Keratinocyte (primary cell): ENCODE data around the gene UBASH3B. TPM values are rescaled to one million over a fixed set of nuclear protein-coding genes. Genes with fewer than 3 reads are reported as not detected.

Experiments
- DNase-seq: peaks from one replicate; pipeline ENCODE4 v3.0.0-alpha.2; 2011; ENCODE audit warnings: low read depth, missing footprints, low spot score
- FAIRE-seq: peaks from 2 replicates; lab custom pipeline; 2011; peaks lifted over from hg19 to GRCh38; lab: Jason Lieb, UNC
- H2AFZ ChIP-seq: 2 replicates; pipeline ENCODE4 v1.6.0; 2012; ENCODE audit warnings: low read length, control low read depth, inconsistent platforms; ENCODE audit not compliant: control insufficient read depth
- H3K27ac ChIP-seq: 2 replicates; pipeline ENCODE4 v1.5.1; 2011; ENCODE audit warnings: low read length; ENCODE audit not compliant: control insufficient read depth, insufficient read depth
- H3K27me3 ChIP-seq: 3 replicates; pipeline ENCODE4 v1.6.0; 2011; ENCODE audit warnings: low read length; ENCODE audit not compliant: control insufficient read depth, insufficient read depth; ENCODE audit errors: extremely low read depth
- H3K36me3 ChIP-seq, 2 experiments: 2 replicates in 1 of 2; 3 replicates in 1 of 2; pipeline ENCODE4 v1.5.1; 2011; ENCODE audit warnings: low read length in 2 of 2, mild to moderate bottlenecking in 1 of 2; ENCODE audit not compliant: control insufficient read depth in 2 of 2, insufficient read depth in 2 of 2; ENCODE audit errors: extremely low read depth in 1 of 2
- H3K4me1 ChIP-seq: 3 replicates; pipeline ENCODE4 v1.5.1; 2011; ENCODE audit warnings: low read length; ENCODE audit not compliant: control insufficient read depth, insufficient read depth; ENCODE audit errors: extremely low read depth
- H3K4me2 ChIP-seq: 3 replicates; pipeline ENCODE4 v1.6.0; 2011; ENCODE audit warnings: low read depth, low read length; ENCODE audit not compliant: control insufficient read depth, insufficient read depth; ENCODE audit errors: extremely low read depth
- H3K4me3 ChIP-seq, 3 experiments: fragments of 200-600 bp in 1 of 3; sonication (generic) in 1 of 3; 2 replicates in 2 of 3; 3 replicates in 1 of 3; pipeline ENCODE4 v1.5.1; 2011 to 2016; ENCODE audit warnings: low read length in 3 of 3, mild to moderate bottlenecking in 3 of 3, control low read depth in 2 of 3, inconsistent platforms in 1 of 3, low read depth in 1 of 3, mixed read lengths in 1 of 3, mixed run types in 1 of 3, moderate library complexity in 1 of 3; ENCODE audit not compliant: control insufficient read depth in 2 of 3, insufficient read depth in 2 of 3; ENCODE audit errors: extremely low read depth in 1 of 3
- H3K79me2 ChIP-seq: 2 replicates; pipeline ENCODE4 v1.6.0; 2012; ENCODE audit warnings: low read length; ENCODE audit not compliant: control insufficient read depth, insufficient read depth
- H3K9ac ChIP-seq: 3 replicates; pipeline ENCODE4 v1.6.0; 2011; ENCODE audit warnings: low read length; ENCODE audit not compliant: control insufficient read depth, insufficient read depth; ENCODE audit errors: extremely low read depth
- H3K9me1 ChIP-seq: 3 replicates; pipeline ENCODE4 v1.6.0; 2011; ENCODE audit warnings: low read length; ENCODE audit not compliant: control insufficient read depth, insufficient read depth; ENCODE audit errors: extremely low read depth
- H3K9me3 ChIP-seq: 2 replicates; pipeline ENCODE4 v1.5.1; 2012; ENCODE audit warnings: low read depth, low read length; ENCODE audit not compliant: control insufficient read depth
- H4K20me1 ChIP-seq: 3 replicates; pipeline ENCODE4 v1.6.0; 2011; ENCODE audit warnings: low read length; ENCODE audit not compliant: control insufficient read depth, insufficient read depth; ENCODE audit errors: extremely low read depth
- EZH2 ChIP-seq: IDR thresholded peaks from one replicate; pipeline ENCODE4 v1.6.1; 2012; ENCODE audit warnings: inconsistent platforms, mild to moderate bottlenecking, low read length, moderate library complexity
- dilution Hi-C: fragments of 300-500 bp; cut with MboI; formaldehyde crosslinking; loops from one replicate; pipeline ENCODE4 v1.7.0; 2020; ENCODE audit warnings: low sequenced_read_pairs; ENCODE audit not compliant: extremely low pct_ligation_motif_present
- polyA plus RNA-seq, 5 experiments: library from polyadenylated mRNA; depleted of rRNA in 3 of 5; stranded (reverse) in 3 of 5; stranded (forward) in 1 of 5; unstranded in 1 of 5; fragments of >200 nt; gene quantifications; 1 replicate in 1 of 5; 2 replicates in 3 of 5; 3 replicates in 1 of 5; pipeline versions ENCODE4 v1.2.1 to v1.2.3, GENCODE V29; 2011 to 2012; ENCODE audit warnings: missing spikeins in 2 of 5, low read depth in 1 of 5, low replicate concordance in 1 of 5
- TF ChIP-seq, protein P1 (sequence below), 3 experiments: IDR thresholded peaks in 1 of 3; conservative IDR thresholded peaks in 1 of 3; optimal IDR thresholded peaks in 1 of 3; 2 replicates in 2 of 3; 3 replicates in 1 of 3; pipeline versions ENCODE3 to v1.5.1; 2011; ENCODE audit warnings: low read length in 3 of 3, mild to moderate bottlenecking in 3 of 3, moderate library complexity in 2 of 3, control low read depth in 1 of 3, inconsistent platforms in 1 of 3; ENCODE audit not compliant: insufficient read depth in 2 of 3; ENCODE audit errors: extremely low read depth in 1 of 3

The UBASH3B gene
- polyA plus RNA-seq, 1 donor (not counting 4 experiments of a cell fraction or from before 2014, with no cell fraction given), result 25.0 TPM

DNA sequence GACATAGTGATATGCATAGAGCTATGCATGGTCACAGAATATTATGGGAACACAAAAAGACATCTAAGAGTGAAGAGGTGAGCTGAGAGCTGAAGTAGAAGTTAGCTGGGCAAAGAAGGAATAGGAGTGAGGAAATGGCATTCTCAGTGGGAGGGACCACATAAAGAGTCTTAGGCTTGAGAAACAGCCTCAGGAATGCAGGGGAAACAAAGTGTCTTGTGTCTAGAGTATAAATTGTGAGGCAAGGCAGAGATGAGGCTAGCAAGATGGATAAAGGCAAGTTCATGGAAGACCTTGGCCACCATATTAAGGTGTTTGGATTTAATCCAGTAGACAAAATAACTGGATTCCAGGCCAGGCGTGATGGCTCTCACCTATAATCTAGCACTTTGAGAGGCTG is 142.1 kb downstream of the UBASH3B start:
- no peak overlapping the region for H3K4me3 ChIP-seq
- dilution Hi-C loops, result no loop called here
- H4K20me1 ChIP-seq, result no peaks in the 10 kb centered on the region
- FAIRE-seq (no peak), DNase-seq (no peak)
- H3K27ac ChIP-seq, result no peak overlapping the region
- no peak overlapping the region for H3K9ac ChIP-seq
- TF ChIP-seq, protein P1, sequence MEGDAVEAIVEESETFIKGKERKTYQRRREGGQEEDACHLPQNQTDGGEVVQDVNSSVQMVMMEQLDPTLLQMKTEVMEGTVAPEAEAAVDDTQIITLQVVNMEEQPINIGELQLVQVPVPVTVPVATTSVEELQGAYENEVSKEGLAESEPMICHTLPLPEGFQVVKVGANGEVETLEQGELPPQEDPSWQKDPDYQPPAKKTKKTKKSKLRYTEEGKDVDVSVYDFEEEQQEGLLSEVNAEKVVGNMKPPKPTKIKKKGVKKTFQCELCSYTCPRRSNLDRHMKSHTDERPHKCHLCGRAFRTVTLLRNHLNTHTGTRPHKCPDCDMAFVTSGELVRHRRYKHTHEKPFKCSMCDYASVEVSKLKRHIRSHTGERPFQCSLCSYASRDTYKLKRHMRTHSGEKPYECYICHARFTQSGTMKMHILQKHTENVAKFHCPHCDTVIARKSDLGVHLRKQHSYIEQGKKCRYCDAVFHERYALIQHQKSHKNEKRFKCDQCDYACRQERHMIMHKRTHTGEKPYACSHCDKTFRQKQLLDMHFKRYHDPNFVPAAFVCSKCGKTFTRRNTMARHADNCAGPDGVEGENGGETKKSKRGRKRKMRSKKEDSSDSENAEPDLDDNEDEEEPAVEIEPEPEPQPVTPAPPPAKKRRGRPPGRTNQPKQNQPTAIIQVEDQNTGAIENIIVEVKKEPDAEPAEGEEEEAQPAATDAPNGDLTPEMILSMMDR (optimal IDR thresholded peaks at IDR 0.05 in 1 of 3, IDR thresholded peaks at IDR 0.05 in 1 of 3, conservative IDR thresholded peaks at IDR 0.05 in 1 of 3; ENCODE audit: extremely low read depth in 1 of 3, insufficient read depth in 2 of 3, low read length in 3 of 3), result no peak
- no peak for TF ChIP-seq EZH2
- H3K79me2 ChIP-seq, result no peaks in the 10 kb centered on the region
- H3K4me1 ChIP-seq, result peaks cover 9% of the 10 kb centered on the region
- H3K36me3 ChIP-seq, result peaks cover 23 to 33% of the 10 kb centered on the region in 2 experiments
- no peaks in the 10 kb centered on the region for H3K9me1 ChIP-seq
- no peak overlapping the region for H3K4me2 ChIP-seq
- no peak overlapping the region for H2AFZ ChIP-seq
- H3K9me3 ChIP-seq, result no peaks in the 10 kb centered on the region
- no peaks in the 10 kb centered on the region for H3K27me3 ChIP-seq

DNA sequence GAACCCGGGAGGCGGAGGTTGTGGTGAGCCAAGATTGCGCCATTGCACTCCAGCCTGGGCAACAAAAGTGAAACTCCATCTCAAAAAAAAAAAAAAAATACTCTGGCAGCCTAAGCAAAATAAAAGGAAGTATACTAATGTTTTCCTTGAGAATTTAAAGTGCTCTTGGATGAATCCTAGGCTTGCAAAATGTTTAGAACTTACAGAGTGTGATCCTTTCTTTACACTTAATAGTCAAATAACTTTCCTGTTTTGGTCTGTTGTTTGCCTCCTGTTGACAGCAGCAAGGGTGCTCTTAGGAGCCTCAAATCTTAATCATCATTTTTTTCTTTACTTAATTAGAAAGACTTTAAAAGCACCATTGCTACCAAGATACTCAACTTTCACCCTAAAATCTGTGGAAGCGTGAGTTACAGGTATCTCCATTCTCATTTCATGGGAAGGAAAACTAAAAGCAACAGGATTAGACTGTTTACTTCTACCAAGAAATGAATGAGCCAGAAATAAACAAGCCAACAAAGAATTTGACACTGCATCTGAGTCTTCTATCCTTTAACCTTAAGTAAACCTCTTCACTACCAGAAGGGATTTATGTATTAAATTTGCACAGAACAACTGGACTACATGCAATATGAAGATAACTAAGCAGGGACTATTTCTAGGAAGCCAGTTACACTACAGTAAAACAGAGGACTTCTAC is 144.0 kb downstream of the UBASH3B start:
- Histone ChIP-seq H3K27ac (no peak overlapping the region), H3K4me3 (no peak overlapping the region), H3K9me3 (no peaks in the 10 kb centered on the region), H3K79me2 (no peaks in the 10 kb centered on the region), H3K9me1 (no peaks in the 10 kb centered on the region), H3K36me3 (peaks cover 23 to 29% of the 10 kb centered on the region in 2 experiments), H4K20me1 (no peaks in the 10 kb centered on the region), H3K4me1 (peaks cover 26% of the 10 kb centered on the region), H3K9ac (no peak overlapping the region), H3K4me2 (no peak overlapping the region), H2AFZ (no peak overlapping the region), H3K27me3 (no peaks in the 10 kb centered on the region)
- TF ChIP-seq EZH2, result no peak
- TF ChIP-seq, protein P1 (optimal IDR thresholded peaks at IDR 0.05 in 1 of 3, IDR thresholded peaks at IDR 0.05 in 1 of 3, conservative IDR thresholded peaks at IDR 0.05 in 1 of 3; ENCODE audit: extremely low read depth in 1 of 3, insufficient read depth in 2 of 3, low read length in 3 of 3), result no peak
- DNase-seq (no peak), FAIRE-seq (no peak)
- dilution Hi-C loops, result no loop called here
